Hematopoietic multipotent progenitor cell (in vitro differentiated cells): ENCODE data around the gene CNTD1. TPM values are rescaled to one million over a fixed set of nuclear protein-coding genes. Genes with fewer than 3 reads are reported as not detected.
"Not testable (repeated sequence)": the region's sequence is repeated elsewhere in the genome, so short reads cannot be mapped to it uniquely, and the experiment has no call there.

Experiments
- DNase-seq, 3 donors: peaks; one replicate each; pipeline ENCODE4 v3.0.0-alpha.2; 2011 to 2015; ENCODE audit warnings: low read depth in 2 of 3, low spot score in 2 of 3
- total RNA-seq: library from RNA; depleted of rRNA; stranded (reverse); fragments of >200 nt; gene quantifications from one replicate; pipeline ENCODE4 v1.2.3, GENCODE V29; 2012

Gene CNTD1
- total RNA-seq, 1 donor, result under 0.01 TPM

DNA sequence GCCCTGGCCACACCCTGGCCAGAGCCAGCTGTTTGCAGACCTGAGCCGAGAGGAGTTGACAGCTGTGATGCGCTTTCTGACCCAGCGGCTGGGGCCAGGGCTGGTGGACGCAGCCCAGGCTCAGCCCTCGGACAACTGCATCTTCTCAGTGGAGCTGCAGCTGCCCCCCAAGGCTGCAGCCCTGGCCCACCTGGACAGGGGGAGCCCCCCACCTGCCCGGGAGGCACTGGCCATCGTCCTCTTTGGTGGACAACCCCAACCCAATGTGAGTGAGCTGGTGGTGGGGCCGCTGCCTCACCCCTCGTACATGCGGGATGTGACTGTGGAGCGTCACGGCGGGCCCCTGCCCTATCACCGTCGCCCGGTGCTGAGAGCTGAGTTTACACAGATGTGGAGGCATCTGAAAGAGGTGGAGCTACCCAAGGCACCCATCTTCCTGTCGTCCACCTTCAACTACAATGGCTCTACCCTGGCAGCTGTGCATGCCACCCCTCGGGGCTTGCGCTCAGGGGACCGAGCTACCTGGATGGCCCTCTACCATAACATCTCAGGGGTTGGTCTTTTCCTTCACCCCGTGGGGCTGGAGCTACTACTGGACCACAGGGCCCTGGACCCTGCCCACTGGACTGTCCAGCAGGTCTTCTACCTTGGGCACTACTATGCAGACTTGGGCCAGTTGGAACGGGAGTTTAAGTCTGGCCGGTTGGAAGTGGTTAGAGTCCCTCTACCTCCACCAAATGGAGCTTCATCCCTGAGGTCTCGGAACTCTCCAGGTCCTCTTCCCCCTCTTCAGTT is 46.3 kb downstream of the CNTD1 start:
- no peak for DNase-seq

DNA sequence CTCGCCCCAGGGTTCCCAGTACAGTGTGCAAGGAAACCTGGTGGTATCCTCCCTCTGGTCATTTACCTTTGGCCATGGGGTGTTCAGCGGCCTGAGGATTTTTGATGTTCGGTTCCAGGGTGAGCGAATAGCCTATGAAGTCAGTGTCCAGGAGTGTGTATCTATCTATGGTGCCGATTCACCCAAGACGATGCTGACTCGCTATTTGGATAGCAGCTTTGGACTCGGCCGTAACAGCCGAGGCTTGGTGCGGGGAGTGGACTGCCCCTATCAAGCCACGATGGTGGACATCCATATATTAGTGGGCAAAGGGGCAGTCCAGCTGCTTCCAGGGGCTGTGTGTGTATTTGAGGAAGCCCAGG is 46.9 kb downstream of the CNTD1 start:
- DNase-seq, result no peak

DNA sequence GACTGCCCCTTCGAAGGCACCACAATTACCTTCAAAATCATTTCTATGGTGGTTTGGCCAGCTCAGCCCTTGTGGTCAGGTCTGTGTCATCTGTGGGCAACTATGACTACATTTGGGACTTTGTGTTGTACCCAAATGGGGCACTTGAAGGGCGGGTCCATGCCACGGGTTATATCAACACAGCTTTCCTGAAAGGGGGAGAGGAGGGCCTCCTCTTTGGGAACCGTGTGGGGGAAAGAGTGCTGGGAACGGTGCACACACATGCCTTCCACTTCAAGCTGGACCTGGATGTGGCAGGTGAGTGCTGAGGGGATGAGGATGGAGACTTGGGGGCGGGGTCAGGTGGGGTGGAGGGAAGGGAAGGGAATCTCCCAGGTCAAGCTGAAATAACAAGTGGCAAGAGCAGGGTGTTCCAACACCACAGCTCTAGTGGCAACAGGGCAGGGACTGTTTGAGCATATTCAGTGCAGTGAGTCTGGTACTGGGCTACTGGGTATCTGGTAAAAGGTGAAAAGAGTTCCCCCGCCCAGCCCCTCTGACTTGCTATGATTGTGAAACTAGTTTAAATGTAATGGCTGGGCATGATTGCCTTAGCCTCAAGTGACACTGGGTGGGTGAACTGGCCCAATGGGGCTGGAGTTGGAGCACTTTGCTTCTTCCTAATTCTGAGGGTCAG is 47.4 kb downstream of the CNTD1 start:
- no peak for DNase-seq

DNA sequence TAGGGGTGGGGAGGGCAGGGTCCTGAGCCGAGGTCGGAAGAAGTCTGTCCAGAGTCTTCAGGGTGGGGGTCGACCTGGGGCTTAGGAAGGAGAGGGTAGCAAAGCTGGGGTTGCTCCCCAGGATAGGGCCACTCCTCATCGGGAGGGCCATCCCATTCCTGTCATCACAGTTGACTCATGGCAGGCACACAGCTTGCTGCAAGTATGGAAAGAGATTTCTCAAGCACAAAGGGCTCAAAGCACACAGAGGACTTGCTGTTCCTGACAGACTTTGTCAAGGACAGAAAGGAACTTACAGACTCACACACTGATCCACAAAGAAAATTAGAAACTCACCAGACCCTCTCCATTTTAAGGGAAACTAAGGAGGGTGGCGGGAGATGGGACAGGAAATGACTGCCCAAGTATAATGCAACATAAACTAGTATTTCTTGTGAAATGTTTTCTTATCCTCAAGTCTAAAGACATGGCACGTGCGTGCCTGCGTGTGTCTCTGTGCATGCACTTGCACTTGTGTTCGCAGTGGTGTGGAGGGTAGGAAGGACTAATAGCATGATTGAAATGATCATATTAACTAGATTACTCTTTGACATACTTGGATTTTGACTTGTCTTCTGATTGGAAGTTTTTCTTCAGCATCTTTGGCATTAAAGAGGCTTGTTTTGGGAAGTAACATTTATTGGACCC is 48.1 kb downstream of the CNTD1 start:
- no peak for DNase-seq

GRCh38 chr17:42848093-42848492 is 49.4 kb downstream of the CNTD1 start:
- no peak for DNase-seq

- DNase-seq, result no peak
Observed at GRCh38 chr17:42849031-42849430, 50.4 kb downstream of the CNTD1 start.

DNA sequence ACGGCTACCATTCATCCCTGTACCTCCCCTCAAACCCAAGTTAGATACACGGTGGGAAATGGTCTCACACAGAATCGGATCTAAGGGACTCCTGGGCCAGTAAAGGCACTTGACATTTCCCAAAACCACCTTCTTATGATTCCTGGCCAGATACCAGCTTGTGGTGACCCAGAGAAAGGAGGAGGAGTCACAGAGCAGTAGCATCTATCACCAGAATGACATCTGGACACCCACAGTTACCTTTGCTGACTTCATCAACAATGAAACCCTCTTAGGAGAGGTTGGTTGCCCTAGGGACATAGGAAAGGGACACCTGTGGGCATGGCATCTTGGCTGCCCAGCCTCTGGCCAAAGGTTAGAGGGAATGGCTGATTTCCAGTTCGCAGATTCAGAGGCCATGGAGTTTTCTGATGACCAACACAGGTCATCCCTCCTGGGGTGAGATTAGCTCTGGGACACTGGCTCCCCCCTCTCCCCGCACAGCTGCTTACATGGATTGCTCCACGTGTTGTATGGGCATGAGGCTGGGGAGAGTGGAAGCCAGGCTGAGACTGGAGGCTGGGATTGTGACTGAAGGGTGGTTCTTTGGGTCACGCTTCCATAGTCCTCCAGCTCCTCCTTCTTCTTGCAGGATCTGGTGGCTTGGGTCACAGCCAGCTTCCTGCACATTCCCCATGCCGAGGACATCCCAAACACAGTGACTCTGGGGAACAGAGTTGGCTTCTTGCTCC is 51.0 kb downstream of the CNTD1 start:
- no peak for DNase-seq

- DNase-seq, result no peak
Observed at GRCh38 chr17:42850954-42851353, 52.3 kb downstream of the CNTD1 start, which contains the start of gene AOC3. AOC3 (plus strand) TSS chr17:42851199; CDS start chr17:42851344, 145 bp downstream.

DNA sequence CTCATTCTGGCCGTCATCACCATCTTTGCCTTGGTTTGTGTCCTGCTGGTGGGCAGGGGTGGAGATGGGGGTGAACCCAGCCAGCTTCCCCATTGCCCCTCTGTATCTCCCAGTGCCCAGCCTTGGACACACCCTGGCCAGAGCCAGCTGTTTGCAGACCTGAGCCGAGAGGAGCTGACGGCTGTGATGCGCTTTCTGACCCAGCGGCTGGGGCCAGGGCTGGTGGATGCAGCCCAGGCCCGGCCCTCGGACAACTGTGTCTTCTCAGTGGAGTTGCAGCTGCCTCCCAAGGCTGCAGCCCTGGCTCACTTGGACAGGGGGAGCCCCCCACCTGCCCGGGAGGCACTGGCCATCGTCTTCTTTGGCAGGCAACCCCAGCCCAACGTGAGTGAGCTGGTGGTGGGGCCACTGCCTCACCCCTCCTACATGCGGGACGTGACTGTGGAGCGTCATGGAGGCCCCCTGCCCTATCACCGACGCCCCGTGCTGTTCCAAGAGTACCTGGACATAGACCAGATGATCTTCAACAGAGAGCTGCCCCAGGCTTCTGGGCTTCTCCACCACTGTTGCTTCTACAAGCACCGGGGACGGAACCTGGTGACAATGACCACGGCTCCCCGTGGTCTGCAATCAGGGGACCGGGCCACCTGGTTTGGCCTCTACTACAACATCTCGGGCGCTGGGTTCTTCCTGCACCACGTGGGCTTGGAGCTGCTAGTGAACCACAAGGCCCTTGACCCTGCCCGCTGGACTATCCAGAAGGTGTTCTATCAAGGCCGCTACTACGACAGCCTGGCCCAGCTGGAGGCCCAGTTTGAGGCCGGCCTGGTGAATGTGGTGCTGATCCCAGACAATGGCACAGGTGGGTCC is 52.9 kb downstream of the CNTD1 start:
- DNase-seq, result not testable (repeated sequence)

- DNase-seq, result no peak
Observed at GRCh38 chr17:42852351-42852750, 53.7 kb downstream of the CNTD1 start.

DNA sequence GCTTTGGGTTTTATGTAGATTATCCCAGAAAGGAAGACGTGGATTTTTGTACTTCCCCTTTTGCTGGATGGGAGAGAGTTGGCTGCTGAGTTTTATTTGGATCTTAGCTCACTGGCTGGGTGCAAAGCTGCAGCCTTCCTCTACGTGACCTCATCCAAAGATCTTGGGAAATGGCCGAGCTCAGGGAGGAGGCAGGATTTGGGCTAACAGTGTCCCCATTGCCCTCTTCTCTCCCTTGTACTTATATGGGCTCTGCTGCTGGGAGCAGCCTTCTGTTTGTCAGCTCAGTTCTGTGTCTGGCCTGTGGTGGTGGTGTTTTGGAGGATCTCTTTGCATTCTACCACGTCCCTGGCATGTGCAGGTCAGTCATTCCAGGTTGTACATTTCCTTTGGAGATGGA is 54.3 kb downstream of the CNTD1 start:
- no peak for DNase-seq

DNA sequence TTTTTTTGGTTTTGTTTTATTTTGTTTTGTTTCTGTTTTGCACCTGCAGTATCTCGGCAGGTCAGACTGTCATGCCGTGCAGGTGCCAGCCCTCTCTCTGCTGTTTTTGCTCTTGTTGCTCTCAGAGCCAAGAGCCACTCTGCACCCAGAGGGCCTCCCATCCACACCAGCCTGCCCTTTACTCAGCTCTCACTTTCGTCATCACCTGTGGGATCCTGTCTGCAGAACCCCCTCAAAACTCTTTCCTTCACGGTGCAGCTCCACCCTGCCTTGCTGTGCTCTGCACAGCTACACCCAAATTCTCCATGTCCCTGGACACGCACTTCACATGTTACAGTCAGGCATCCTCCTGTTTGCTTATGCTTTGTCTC is 54.9 kb downstream of the CNTD1 start:
- no peak for DNase-seq

DNA sequence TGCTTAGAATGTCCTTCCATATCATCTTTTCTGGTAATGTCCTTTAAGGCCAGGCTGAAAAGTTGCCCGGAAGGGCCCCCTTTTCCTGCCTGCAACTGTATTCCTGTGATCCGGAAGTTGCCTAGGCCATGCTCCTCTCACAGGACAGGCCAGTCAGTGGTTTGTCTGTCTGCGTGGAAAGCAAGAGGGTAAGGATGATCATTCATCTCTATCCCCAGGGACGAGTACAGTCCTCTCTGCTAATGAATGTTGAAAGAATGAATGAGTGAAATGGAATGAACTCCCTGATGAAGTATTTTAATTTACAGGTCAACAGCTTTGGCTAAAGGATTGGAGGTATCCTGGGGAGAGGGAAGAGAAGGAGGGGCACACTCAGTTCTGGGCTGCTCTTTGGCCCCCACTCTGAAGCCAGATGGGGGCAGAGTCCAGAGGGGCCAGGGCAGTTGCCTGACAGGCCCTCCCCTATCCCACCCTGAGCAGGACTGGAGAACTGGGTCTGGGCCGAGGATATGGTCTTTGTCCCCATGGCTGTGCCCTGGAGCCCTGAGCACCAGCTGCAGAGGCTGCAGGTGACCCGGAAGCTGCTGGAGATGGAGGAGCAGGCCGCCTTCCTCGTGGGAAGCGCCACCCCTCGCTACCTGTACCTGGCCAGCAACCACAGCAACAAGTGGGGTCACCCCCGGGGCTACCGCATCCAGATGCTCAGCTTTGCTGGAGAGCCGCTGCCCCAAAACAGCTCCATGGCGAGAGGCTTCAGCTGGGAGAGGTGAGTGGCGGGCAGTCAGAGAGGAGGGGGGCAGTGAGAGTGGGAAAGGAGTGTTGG is 55.5 kb downstream of the CNTD1 start:
- DNase-seq, result no peak

GRCh38 chr17:42855048-42855596 is 56.5 kb downstream of the CNTD1 start:
- DNase-seq, result no peak

DNA sequence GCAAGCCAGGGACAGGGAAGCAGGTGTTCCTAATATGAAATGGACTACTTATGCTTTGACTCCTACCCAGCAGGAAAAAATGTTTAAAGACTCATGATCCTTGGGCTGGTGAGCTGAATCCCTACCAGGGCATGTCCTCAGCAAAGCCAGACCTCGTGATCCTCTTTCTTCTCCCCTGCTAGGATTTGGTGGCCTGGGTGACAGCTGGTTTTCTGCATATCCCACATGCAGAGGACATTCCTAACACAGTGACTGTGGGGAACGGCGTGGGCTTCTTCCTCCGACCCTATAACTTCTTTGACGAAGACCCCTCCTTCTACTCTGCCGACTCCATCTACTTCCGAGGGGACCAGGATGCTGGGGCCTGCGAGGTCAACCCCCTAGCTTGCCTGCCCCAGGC is 57.4 kb downstream of the CNTD1 start:
- DNase-seq, result not testable (repeated sequence)

GRCh38 chr17:42856516-42856915 is 57.9 kb downstream of the CNTD1 start:
- not testable (repeated sequence) for DNase-seq

GRCh38 chr17:42857389-42857788 is 58.7 kb downstream of the CNTD1 start:
- no peak for DNase-seq
